Measurements from ENCODE around the gene OSMR. TPM values are rescaled to one million over a fixed set of nuclear protein-coding genes. Genes with fewer than 3 reads are reported as not detected.

OSMR gene
- total and polyA plus RNA-seq, 2 donors (not counting 1 experiment from before 2014, with no cell fraction given) = not detected

- Mint-ChIP-seq H3K4me3 (no peak overlapping the region), H3K27me3 (peaks cover 6% of the 10 kb centered on the region), H3K9me3 (ENCODE audit: insufficient read depth) (no peaks in the 10 kb centered on the region), H3K27ac (no peak overlapping the region), H3K4me1 (no peaks in the 10 kb centered on the region)
- CTCF ChIA-PET = no interaction called here
- DNase-seq = no peak
- ATAC-seq (ENCODE audit: low read depth) = no peak
- no peaks in the 10 kb centered on the region for H4K20me1 ChIP-seq (ENCODE audit: control insufficient read depth, insufficient read depth, low read length, poor library complexity, severe bottlenecking)
- POLR2A ChIA-PET = no interaction called here
- intact Hi-C loops (cut with micrococcal nuclease) = no loop called here
- H3K9me3 ChIP-seq (ENCODE audit: control extremely low read depth in 1 of 3, control insufficient read depth in 2 of 3, insufficient read depth in 1 of 3, low read length in 2 of 3) = peaks cover 0 to 10% (median 0%) of the 10 kb centered on the region in 3 donors
- no peak overlapping the region for H3K4me3 ChIP-seq (ENCODE audit: control extremely low read depth in 1 of 5, extremely low read depth in 1 of 5, insufficient read depth in 1 of 5, low read depth in 2 of 5, low read length in 4 of 5)
- WGBS (ENCODE audit: insufficient coverage) = 96% methylated on average over 3 of the region's 6 CpGs
- no peak for TF ChIP-seq EZH2 (IDR thresholded peaks at IDR 0.05; ENCODE audit: borderline replicate concordance, insufficient read depth, low read depth, low read length, poor library complexity, severe bottlenecking)
- no peak for TF ChIP-seq CTCF (IDR thresholded peaks at IDR 0.05)
- H2AFZ ChIP-seq (ENCODE audit: insufficient read depth, low read depth, low read length, poor library complexity, severe bottlenecking) = no peak overlapping the region
- H3K79me2 ChIP-seq (ENCODE audit: control insufficient read depth, insufficient read depth, low read length) = no peaks in the 10 kb centered on the region
- H3K4me1 ChIP-seq (ENCODE audit: control insufficient read depth in 2 of 2, insufficient read depth in 2 of 2, low read length in 2 of 2) = no peaks in the 10 kb centered on the region
- no peak overlapping the region for H3K4me2 ChIP-seq (replicated peaks; ENCODE audit: low read depth, low read length, poor library complexity, severe bottlenecking)
- H3K36me3 ChIP-seq (replicated peaks in 1 of 2; ENCODE audit: control extremely low read depth in 1 of 2, control insufficient read depth in 1 of 2, extremely low read depth in 1 of 2, insufficient read depth in 2 of 2, low read length in 1 of 2) = no peaks in the 10 kb centered on the region
- H3K27ac ChIP-seq (ENCODE audit: low read length in 2 of 2) = no peak overlapping the region
- no peak overlapping the region for H3K9ac ChIP-seq (ENCODE audit: low read length)
- peaks cover 0 to 7% (median 2%) of the 10 kb centered on the region in 4 experiments for H3K27me3 ChIP-seq (replicated peaks in 1 of 4; ENCODE audit: control extremely low read depth in 1 of 4, control insufficient read depth in 3 of 4, insufficient read depth in 4 of 4, low read length in 3 of 4)
These were observed 8.1 kb downstream of the OSMR start for GRCh38 chr5:38853753-38854470.

GRCh38 chr5:38854907-38855306 is 9.1 kb downstream of the OSMR start:
- TF ChIP-seq EZH2 (IDR thresholded peaks at IDR 0.05; ENCODE audit: borderline replicate concordance, insufficient read depth, low read depth, low read length, poor library complexity, severe bottlenecking) (no peak), CTCF (IDR thresholded peaks at IDR 0.05) (no peak)
- Histone ChIP-seq H3K9me3 (ENCODE audit: control extremely low read depth in 1 of 3, control insufficient read depth in 2 of 3, insufficient read depth in 1 of 3, low read length in 2 of 3) (peaks cover 0 to 10% (median 0%) of the 10 kb centered on the region in 3 donors), H3K4me3 (ENCODE audit: control extremely low read depth in 1 of 5, extremely low read depth in 1 of 5, insufficient read depth in 1 of 5, low read depth in 2 of 5, low read length in 4 of 5) (no peak overlapping the region), H3K79me2 (ENCODE audit: control insufficient read depth, insufficient read depth, low read length) (no peaks in the 10 kb centered on the region), H3K36me3 (replicated peaks in 1 of 2; ENCODE audit: control extremely low read depth in 1 of 2, control insufficient read depth in 1 of 2, extremely low read depth in 1 of 2, insufficient read depth in 2 of 2, low read length in 1 of 2) (no peaks in the 10 kb centered on the region), H3K4me1 (ENCODE audit: control insufficient read depth in 2 of 2, insufficient read depth in 2 of 2, low read length in 2 of 2) (no peaks in the 10 kb centered on the region), H3K9ac (ENCODE audit: low read length) (no peak overlapping the region), H3K27ac (ENCODE audit: low read length in 2 of 2) (no peak overlapping the region), H3K27me3 (replicated peaks in 1 of 4; ENCODE audit: control extremely low read depth in 1 of 4, control insufficient read depth in 3 of 4, insufficient read depth in 4 of 4, low read length in 3 of 4) (peaks cover 0 to 7% (median 1%) of the 10 kb centered on the region in 4 experiments), H2AFZ (ENCODE audit: insufficient read depth, low read depth, low read length, poor library complexity, severe bottlenecking) (no peak overlapping the region), H4K20me1 (ENCODE audit: control insufficient read depth, insufficient read depth, low read length, poor library complexity, severe bottlenecking) (no peaks in the 10 kb centered on the region), H3K4me2 (replicated peaks; ENCODE audit: low read depth, low read length, poor library complexity, severe bottlenecking) (no peak overlapping the region)
- Mint-ChIP-seq H3K4me3 (no peak overlapping the region), H3K27me3 (peaks cover 7% of the 10 kb centered on the region), H3K4me1 (no peaks in the 10 kb centered on the region), H3K9me3 (ENCODE audit: insufficient read depth) (no peaks in the 10 kb centered on the region), H3K27ac (no peak overlapping the region)
- 87% methylated on average over 6 of the region's 7 CpGs for WGBS (ENCODE audit: insufficient coverage)
- ChIA-PET CTCF (no interaction called here), POLR2A (no interaction called here)
- intact Hi-C loops (cut with micrococcal nuclease) = no loop called here
- ATAC-seq (ENCODE audit: low read depth) (no peak), DNase-seq (no peak)
